HG03460 (cell line): Measurements from ENCODE around the gene STK32C.

Source experiments
- ATAC-seq: cut with Tn5 transposase; IDR thresholded peaks from one replicate; pipeline ENCODE4 v1.9.1; 2021; ENCODE audit not compliant: unreplicated experiment

Gene STK32C

GRCh38 chr10:132236161-132236560 lies 71.6 kb downstream of the STK32C start:
- no peak for ATAC-seq

- ATAC-seq, result no peak
These were observed 72.9 kb downstream of the STK32C start for GRCh38 chr10:132234860-132235259.

GRCh38 chr10:132233501-132234085 lies 74.2 kb downstream of the STK32C start:
- ATAC-seq, result no peak

GRCh38 chr10:132232981-132233380 lies 74.8 kb downstream of the STK32C start:
- no peak for ATAC-seq

GRCh38 chr10:132232023-132232951 lies 75.5 kb downstream of the STK32C start:
- no peak for ATAC-seq

GRCh38 chr10:132231656-132232022 lies 76.1 kb downstream of the STK32C start:
- ATAC-seq, result no peak

GRCh38 chr10:132230557-132231210 lies 77.1 kb downstream of the STK32C start:
- ATAC-seq, result no peak

GRCh38 chr10:132229834-132230556 lies 77.8 kb downstream of the STK32C start:
- ATAC-seq, result no peak

- no peak for ATAC-seq
These were observed 78.7 kb downstream of the STK32C start for GRCh38 chr10:132229096-132229495.

GRCh38 chr10:132228616-132229015 lies 79.1 kb downstream of the STK32C start:
- no peak for ATAC-seq

- no peak for ATAC-seq
These were observed 79.8 kb downstream of the STK32C start for GRCh38 chr10:132227851-132228390.

- no peak for ATAC-seq
These were observed 81.0 kb downstream of the STK32C start for GRCh38 chr10:132226586-132227405.

GRCh38 chr10:132225849-132226205 lies 81.9 kb downstream of the STK32C start:
- ATAC-seq, result no peak

GRCh38 chr10:132225073-132225848 lies 82.5 kb downstream of the STK32C start:
- no peak for ATAC-seq

- no peak for ATAC-seq
These were observed 83.2 kb downstream of the STK32C start for GRCh38 chr10:132224343-132225072.

- ATAC-seq, result no peak
These were observed 84.0 kb downstream of the STK32C start for GRCh38 chr10:132223611-132224342.

GRCh38 chr10:132223156-132223590 lies 84.6 kb downstream of the STK32C start:
- no peak for ATAC-seq

GRCh38 chr10:132222726-132223125 lies 85.0 kb downstream of the STK32C start:
- no peak for ATAC-seq
